IPS-18c (cell line): ENCODE measurements around the gene AGXT.

ENCODE experiments used
- H3K4me3 ChIP-seq: 2 replicates; pipeline ENCODE4 v1.7.0; 2013; ENCODE audit warnings: low read depth, mild to moderate bottlenecking, low read length, moderate library complexity; ENCODE audit not compliant: insufficient read depth
- H3K9me3 ChIP-seq: one replicate; pipeline ENCODE4 v1.6.1; 2013; ENCODE audit warnings: mild to moderate bottlenecking, low read length, moderate library complexity; ENCODE audit not compliant: control insufficient read depth, insufficient read depth

AGXT gene

DNA sequence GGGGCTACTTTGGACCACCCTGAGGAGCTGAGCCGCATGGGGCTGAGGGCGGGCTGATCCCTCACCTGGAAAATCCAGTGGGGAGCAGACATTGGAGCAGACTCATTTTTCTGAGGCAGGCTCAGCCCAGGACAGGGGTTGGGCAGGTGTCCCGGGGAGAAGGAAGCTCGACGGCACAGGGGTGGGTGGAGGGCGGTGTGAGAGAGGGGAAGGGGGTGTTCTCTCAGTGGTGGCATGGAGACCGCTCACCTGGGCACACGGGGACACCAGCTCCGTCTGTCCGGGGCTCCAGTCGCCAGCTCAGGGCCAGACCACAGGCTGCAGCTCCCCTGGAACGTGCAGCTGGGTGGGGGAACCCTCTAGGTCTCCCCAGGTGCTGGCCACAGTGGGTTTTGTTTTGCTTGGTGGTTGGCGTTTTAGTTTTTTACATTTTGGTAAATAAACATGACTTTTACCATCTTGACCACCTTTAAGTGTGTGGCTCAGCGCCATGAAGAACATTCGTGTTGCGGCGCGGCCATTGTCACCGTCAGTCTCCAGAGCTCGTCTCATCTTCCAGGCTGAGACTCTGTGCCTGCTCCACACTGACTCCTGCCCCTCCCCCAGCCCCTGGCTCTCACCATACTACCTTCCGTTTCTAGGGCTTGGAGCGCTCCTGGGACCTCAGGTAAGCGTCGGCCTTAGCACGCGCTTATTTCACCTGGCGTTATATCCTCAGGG lies 31.7 kb downstream of the AGXT start:
- peaks cover 2% of the 10 kb centered on the region for H3K9me3 ChIP-seq

DNA sequence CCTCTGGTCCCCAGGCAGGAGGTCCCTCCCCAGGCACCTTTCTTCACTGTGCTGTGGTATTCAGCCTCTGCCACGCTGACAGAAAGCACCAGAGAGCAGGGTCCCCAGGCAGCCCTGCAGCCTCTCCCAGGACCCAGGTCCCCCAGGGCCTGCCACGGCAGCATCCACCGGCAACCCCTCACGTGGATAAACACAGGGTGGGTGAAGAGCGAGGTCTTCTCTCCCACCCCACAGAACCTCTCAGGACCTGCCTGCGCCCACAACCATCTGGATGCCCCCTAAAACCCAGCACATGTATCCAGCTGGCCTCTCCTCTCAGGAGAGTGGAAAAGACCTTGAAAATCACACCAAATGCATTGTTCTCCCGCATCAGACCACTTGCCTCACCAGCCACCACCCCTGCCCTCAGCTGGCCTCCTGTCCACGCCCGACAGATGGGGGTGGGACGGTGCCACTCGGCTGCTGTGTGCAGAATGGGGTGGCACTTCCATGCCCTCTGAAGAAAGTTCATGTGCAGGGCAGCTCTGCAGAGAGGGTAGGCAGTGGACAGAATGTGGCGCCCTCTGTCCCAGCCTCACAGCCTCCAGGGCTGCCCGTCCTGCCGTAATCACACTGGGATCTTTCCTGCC lies 33.5 kb downstream of the AGXT start:
- Histone ChIP-seq H3K9me3 (peaks cover 2% of the 10 kb centered on the region), H3K4me3 (no peak overlapping the region)

More for the DNA sequence above, 31.7 kb downstream of the AGXT start:
- no peak overlapping the region for H3K4me3 ChIP-seq

DNA sequence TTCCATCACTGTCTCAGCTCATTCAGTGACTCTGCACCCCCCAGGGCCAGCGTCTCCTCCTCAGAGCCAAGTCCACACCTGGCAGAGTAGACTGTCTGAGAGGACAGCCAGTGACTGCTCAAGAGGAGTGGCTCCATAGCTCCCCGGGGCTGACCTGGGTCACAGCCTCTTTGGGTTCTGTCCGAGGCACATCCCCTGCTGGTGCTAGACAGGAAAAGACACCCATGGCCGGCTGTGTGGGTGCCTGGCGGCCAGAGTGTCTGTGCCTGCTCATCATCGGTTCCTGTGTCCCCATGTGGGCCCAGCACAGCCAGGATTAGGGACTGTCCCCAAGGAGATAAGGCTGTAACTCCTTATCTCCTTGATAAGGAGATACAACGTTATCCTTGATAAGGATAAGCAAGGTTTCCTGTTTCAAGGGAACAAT lies 34.0 kb downstream of the AGXT start:
- peaks cover 2% of the 10 kb centered on the region for H3K9me3 ChIP-seq
- H3K4me3 ChIP-seq = no peak overlapping the region

DNA sequence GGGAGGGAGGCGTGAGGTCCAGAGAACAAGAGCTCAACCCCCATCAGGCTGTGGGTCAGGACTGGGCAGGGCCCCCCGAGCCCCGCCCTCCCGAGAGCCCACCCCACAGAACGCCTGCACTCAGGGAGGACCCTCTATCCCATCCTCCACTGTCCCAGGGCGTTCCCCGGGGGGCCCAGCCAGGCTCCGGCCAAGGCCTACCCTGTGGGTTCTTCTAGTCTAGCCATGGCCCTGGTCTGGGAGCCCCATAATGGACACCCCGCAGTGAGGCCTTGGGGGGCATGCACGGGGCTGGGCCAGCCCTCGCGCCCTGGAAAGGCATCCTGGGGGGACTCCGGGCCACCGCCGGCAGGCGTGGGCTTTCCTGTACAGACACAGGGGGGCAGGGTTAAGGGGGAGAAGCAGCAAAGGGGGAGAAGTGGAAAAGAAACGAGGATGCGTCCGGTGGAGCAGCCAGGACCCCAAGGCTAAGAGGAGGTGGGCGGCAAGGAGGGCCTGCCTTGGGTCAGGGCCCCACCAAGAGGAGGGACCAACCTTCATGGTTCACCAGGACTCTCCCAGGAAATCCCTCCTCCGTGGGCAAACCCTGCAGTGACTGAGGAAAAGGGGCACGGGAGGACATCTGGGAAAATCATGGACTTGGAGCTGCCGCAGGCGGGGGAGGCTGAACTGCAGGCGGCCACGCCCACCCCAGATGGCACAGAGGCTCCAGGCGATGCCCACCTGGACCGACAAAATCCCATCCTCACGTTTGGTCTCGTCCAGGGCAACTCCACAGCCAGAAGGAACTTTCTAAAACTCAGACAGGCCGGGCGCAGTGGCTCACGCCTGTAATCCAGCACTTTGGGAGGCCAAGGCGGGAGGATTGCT lies 34.8 kb downstream of the AGXT start:
- H3K4me3 ChIP-seq = no peak overlapping the region
- H3K9me3 ChIP-seq = no peaks in the 10 kb centered on the region

DNA sequence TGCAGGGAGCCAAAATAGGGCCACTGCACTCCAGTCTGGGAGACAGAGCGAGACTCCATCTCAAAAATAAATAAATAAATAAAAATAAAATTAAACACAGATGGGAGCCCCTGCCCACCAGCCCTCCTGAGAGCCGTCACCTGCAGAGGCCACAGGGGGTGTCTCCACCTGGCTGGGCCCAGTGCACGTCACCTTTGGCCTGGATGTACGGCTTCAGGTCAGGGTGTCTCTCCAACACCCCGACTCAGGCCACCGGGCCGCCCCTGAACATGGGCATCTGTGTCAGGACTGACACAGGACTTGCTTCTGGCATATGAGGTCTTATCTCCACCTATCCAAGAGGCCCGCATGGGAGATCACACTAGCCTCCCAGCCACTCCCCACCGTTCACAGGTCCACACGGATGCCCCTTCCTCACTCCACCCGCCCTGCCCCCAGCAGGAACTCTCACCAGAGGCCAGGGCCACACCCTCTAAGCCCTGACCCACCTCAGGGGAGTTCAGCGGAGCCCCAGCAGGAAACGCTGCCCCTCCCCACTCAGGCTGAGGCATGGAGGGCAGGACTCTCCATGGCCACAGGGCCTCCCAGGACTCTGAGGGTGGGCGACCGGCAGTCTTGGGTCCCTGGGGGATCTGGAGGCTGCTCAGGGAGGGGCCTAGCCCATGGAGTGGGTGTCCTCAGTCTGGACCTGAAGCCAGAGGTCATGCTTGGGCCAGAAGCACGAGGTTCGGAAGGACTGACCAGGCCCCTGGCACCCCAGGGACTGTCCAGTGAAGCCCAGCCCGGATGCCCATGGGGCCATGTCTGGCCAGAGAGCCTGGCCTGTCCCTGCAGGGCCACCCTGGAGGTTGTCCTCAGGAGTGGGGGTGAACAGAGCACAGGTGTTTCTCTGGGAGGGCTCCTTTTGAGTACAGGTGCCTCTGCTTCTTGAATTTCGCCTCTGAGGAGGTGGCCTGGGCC lies 35.9 kb downstream of the AGXT start:
- H3K4me3 ChIP-seq = no peak overlapping the region
- H3K9me3 ChIP-seq = no peaks in the 10 kb centered on the region

DNA sequence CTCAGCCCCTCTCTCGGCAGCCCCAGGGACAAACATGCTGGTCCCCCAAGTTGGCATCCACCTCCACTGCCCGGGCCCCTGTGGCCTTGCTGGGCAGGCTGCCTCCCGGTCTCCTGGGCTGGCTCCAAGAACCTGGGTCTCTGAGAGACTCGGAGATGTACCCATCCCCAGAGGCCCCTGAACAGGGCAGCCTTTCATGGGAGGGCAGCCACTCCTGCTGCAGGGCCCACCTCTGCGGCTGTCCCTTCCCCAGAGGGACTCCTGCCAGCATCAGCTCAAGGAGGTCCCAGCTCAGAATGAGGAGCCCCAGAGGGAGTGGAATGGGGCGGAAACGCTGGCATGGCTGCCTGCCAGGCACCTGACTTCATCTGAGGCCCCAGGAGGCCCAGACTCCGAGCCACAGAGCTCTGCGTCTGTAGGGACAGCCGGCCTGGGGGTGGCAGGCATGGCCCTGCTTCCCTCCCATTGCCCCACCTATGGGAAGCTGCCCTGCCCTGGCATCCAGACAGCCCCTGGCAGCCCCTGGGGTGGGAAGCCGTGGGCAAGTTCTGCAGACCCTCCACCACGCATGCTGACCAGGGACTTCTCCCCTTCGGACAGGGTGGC lies 36.7 kb downstream of the AGXT start:
- Histone ChIP-seq H3K9me3 (no peaks in the 10 kb centered on the region), H3K4me3 (no peak overlapping the region)

DNA sequence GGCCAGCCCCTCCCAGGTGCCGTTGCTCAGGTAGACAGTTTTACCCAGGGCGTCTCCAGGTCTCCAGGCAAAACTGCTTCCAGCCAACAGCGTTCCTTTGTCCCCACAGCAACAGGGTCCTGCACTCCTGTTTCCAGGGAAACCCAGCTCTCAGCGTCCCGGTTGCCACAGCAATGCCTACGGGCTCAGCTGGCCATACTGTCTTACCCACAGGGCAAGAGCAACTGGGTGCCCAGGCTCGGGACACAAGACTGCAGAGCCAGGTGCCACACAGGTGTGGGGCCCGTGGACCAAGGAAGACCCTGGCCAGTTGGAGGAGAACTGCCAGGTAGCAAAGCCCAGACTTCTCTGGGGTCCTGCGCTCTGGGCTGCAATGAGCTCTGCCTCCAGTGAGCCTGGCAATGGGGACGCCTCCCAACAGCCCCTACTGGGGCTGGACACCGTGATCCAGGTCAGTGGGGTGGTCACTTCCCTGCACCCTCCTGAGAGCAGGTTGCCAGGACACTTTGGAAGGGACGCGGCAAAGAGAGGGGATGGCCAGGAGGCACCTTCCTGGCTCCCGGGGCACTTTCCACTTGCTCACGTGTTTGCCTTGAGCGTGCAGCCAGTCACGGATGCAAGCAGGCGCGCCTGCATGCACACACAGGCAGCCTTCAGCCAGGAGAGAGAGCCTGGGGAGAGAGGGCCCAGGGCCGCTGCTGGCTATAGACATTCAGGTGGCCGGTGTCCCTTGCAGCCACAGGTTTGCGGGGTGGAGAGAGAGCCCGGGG lies 37.7 kb downstream of the AGXT start, which contains the start of gene CROCC2:
Gene CROCC2 (plus strand): TSS at position 196 of the 770 bp plus-strand sequence. CDS start 178 bp downstream, at position 374.
- no peaks in the 10 kb centered on the region for H3K9me3 ChIP-seq
- no peak within 1 kb of the TSS for H3K4me3 ChIP-seq

DNA sequence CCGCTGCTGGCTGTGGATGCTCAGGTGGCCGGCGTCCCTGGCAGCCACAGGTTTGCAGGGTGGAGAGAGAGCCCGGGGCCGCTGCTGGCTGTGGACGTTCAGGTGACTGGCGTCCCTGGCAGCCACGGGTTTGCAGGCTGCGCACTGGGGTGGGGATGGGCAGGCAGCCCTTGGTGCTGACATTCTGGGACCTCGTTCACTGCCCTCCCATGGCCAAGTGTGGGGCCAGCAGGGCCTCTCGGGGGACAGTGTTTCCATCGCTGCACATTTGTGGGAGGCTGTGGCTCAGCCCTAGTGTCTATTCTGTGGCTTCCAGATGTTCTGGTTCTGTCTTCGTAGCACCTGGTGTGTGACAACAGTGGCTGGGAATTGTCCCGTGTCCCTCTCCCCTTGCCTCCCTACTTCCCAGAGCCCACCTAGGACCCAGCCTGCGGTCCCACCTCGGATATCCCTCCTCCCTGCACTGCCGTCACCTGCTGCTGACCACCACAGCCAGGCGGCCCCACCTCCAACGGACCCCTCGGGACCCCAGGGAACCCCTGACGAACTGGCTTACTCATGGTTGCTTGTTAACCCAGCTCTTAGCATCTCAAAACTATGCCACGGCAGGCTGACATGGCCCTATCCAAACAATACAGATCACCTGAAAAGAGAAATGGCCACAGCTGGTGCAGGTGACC lies 38.4 kb downstream of the AGXT start:
- Histone ChIP-seq H3K4me3 (no peak overlapping the region), H3K9me3 (no peaks in the 10 kb centered on the region)

DNA sequence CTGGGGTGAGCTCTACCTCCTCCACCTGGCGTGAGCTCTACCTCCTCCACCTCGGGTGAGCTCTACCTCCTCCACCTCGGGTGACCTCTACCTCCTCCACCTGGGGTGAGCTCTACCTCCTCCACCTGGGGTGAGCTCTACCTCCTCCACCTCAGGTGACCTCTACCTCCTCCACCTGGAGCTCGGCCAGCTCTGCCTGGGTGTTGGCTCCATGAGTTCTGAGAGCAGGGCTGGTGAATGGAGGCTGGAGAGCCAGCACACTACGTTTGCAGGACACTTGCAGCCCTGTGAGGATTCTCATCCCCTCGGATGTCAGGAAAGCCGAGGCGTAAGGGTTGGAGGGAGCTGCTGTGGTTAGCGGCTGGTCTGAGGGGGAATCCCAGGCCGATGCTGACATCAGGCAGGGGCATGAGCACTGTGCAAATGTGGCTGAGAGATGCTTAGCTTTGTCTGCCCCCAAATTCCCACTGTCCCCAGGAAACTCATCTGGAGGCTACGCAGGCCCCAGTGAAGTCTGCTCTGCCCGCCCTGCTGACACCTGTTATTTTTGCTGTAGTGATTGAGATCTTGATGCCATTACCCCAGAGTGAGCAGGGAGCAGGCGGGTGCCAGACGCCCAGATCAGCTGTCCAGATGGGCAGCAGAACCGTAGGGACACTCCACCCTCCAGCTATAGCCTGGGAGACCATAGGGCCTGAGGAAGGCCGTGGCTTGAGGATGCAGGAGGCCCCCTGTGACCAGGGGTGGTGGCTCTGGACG lies 40.8 kb downstream of the AGXT start:
- Histone ChIP-seq H3K9me3 (no peaks in the 10 kb centered on the region), H3K4me3 (no peak overlapping the region)

DNA sequence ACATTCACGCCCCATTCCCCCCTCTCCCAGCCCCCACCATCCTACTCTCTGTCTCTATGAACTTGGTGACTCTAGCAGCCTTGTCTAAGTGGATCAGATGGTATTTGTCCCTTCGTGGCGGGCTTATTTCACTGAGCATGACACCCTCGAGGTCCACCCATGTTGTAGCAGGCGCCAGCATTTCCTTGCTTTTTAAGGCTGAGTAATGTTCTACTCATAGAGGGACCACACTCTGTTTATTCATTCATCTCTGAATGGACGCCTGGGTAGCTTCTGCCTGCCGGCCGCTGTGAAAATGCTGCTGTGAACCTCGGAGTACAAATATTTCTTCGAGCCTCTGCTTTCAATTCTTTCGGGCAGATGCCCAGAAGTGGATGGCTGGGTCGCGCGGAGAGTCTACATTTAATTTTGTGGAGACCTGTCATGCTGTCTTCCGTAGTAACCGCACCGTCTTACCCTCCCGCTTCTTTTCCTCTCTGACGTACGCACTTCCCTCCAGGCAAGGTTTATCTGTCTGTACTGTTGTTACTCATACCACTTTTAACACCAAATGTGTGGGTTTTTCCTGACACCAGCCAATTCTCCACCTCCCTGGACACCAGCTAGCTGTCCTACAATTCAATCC lies 43.1 kb downstream of the AGXT start:
- H3K4me3 ChIP-seq = no peak overlapping the region

DNA sequence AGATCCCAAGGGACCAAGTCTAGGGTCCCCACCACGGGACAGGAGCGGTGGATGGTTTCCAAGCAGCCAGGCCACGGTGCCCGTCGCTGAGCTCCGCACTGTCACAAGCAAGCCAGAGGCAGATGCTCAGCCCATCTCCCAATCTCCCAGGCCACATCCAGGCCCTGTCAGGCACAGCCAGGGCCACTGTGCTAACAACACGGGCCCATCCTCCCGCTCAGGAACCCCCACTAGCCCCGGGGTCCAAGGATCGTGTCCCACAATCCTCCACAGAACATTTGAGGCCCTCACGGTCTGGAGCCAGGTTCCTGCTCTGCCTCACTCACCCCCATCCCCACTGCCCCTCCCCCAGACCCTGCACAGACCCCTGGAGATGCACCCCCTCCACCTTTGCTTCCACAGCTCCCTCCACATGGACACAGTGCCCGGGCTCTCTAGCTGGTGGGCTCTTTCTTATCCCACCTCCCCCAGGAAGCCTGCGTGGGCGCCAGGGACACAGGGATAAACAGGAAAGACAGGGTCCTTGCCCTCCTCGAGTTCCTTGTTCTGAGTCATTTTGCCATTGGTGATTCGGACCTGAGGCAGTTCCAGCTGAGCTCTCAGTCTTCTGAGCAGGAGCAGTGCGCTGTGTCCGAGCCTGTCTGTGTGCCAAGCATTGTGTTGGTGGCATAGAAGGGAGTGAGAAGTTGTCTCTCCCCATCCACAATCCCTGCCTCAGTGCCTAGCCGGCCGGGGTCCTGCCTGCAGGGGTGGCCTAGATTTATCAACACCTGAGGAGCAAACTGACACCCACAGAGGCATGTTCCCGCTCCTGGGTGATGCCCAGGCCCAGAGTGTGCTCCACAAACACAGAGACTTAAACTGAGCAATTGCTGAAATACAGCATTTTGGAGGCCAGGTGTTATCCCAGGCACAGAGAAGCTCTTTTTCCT lies 44.5 kb downstream of the AGXT start:
- Histone ChIP-seq H3K4me3 (no peak overlapping the region), H3K9me3 (no peaks in the 10 kb centered on the region)

More for the DNA sequence above, 43.1 kb downstream of the AGXT start:
- H3K9me3 ChIP-seq = no peaks in the 10 kb centered on the region

DNA sequence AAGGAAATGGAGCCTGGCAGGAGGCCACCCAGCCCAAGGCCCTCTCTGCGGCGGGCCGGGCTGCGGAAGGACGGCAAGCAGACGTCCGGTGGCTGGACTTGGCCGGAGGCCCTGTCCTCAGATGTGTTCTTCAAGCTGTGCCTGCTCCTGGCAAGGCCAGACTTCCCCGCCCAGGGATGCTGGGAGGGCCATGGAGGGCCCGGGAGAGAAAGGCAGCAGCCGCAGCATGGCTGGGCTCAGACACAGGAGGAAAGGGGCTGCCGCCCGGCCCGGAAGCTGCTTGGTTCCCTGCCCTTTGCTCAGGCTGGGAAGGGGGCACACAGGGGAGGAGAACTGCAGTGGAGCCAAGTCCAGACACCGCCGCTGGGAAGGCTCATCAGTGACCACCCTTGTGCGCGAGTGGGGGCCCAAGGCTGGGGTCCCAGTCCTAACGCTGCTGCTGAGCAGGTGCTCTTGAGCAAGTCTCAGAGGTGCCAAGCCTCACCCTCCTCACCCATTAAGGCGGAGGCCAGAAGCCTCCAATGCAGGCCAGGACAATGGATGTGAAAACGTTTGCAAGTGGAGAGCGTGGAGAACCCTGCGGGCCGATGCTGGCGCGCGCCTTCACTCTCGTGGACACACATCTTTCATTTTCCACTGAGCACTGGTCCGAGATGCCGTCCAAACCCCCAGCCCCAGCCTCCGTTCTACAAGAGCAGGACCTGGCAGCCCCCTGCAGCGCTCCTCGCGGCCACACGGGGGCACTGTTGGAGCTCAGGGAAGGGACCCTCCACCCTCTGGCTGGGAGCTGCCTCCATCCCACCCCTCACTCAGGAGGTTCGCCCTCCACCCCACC lies 45.4 kb downstream of the AGXT start:
- Histone ChIP-seq H3K9me3 (no peaks in the 10 kb centered on the region), H3K4me3 (no peak overlapping the region)
